HUDEP-2 (cell line): ENCODE measurements around the gene ARHGEF38.

Source experiments
- DNase-seq, 76 experiments: peaks; one replicate each; lab custom pipeline; 2025; ENCODE audit not compliant: unreplicated experiment in 76 of 76; lab: John Stamatoyannopoulos, UW

Gene ARHGEF38

GRCh38 chr4:105558277-105558676 lies 5.9 kb downstream of the ARHGEF38 start:
- DNase-seq = no peak

GRCh38 chr4:105560421-105560848 lies 8.0 kb downstream of the ARHGEF38 start:
- DNase-seq = no peak

GRCh38 chr4:105563352-105563751 lies 10.9 kb downstream of the ARHGEF38 start:
- DNase-seq = no peak

- DNase-seq = no peak
These were observed 16.2 kb downstream of the ARHGEF38 start for GRCh38 chr4:105568584-105568983.

- no peak for DNase-seq
These were observed 16.8 kb downstream of the ARHGEF38 start for GRCh38 chr4:105569057-105569865.

GRCh38 chr4:105569866-105570236 lies 17.4 kb downstream of the ARHGEF38 start:
- no peak for DNase-seq

GRCh38 chr4:105572296-105572695 lies 19.9 kb downstream of the ARHGEF38 start:
- DNase-seq = no peak

GRCh38 chr4:105586638-105587328 lies 34.4 kb downstream of the ARHGEF38 start:
- no peak for DNase-seq

GRCh38 chr4:105587841-105588240 lies 35.4 kb downstream of the ARHGEF38 start:
- DNase-seq = no peak

- no peak for DNase-seq
These were observed 35.8 kb downstream of the ARHGEF38 start for GRCh38 chr4:105588252-105588651.

- no peak for DNase-seq
These were observed 39.2 kb downstream of the ARHGEF38 start for GRCh38 chr4:105591573-105591972.

GRCh38 chr4:105594099-105595010 lies 41.9 kb downstream of the ARHGEF38 start:
- DNase-seq = peak in 1 of 76 experiments; percentile 2

- DNase-seq = no peak
These were observed 44.3 kb downstream of the ARHGEF38 start for GRCh38 chr4:105596684-105597083.

- DNase-seq = no peak
These were observed 45.6 kb downstream of the ARHGEF38 start for GRCh38 chr4:105598052-105598451.

GRCh38 chr4:105598787-105599186 lies 46.4 kb downstream of the ARHGEF38 start:
- no peak for DNase-seq

- no peak for DNase-seq
These were observed 47.1 kb downstream of the ARHGEF38 start for GRCh38 chr4:105599482-105599881.

GRCh38 chr4:105599932-105600655 lies 47.7 kb downstream of the ARHGEF38 start:
- DNase-seq = no peak

- no peak for DNase-seq
These were observed 48.5 kb downstream of the ARHGEF38 start for GRCh38 chr4:105600951-105601350.

GRCh38 chr4:105601406-105601805 lies 49.0 kb downstream of the ARHGEF38 start:
- DNase-seq = no peak

- no peak for DNase-seq
These were observed 50.7 kb downstream of the ARHGEF38 start for GRCh38 chr4:105603158-105603557.
